Measurements from ENCODE around the gene DCC.

The DCC gene

GRCh38 chr18:53426666-53427184, 1086.7 kb downstream of the DCC start:
- no peaks in the 10 kb centered on the region for H3K4me1 ChIP-seq (ENCODE audit: control insufficient read depth, insufficient read depth, low read length, poor library complexity, severe bottlenecking)
- H3K9me3 ChIP-seq (ENCODE audit: control insufficient read depth, low read length), result no peaks in the 10 kb centered on the region
- no peak overlapping the region for H3K27ac ChIP-seq (ENCODE audit: insufficient read depth, low read length, poor library complexity, severe bottlenecking)
- H3K4me3 ChIP-seq (ENCODE audit: insufficient read depth, low read depth, low read length, poor library complexity, severe bottlenecking), result no peak overlapping the region
- DNase-seq, result no peak
- no peaks in the 10 kb centered on the region for H3K36me3 ChIP-seq (ENCODE audit: control insufficient read depth, insufficient read depth, low read length)
- no peaks in the 10 kb centered on the region for H3K27me3 ChIP-seq (replicated peaks; ENCODE audit: control insufficient read depth, insufficient read depth, low read length, poor library complexity, severe bottlenecking)

GRCh38 chr18:53441761-53442414, 1101.9 kb downstream of the DCC start:
- no peaks in the 10 kb centered on the region for H3K36me3 ChIP-seq (ENCODE audit: control insufficient read depth, insufficient read depth, low read length)
- no peaks in the 10 kb centered on the region for H3K4me1 ChIP-seq (ENCODE audit: control insufficient read depth, insufficient read depth, low read length, poor library complexity, severe bottlenecking)
- H3K27me3 ChIP-seq (replicated peaks; ENCODE audit: control insufficient read depth, insufficient read depth, low read length, poor library complexity, severe bottlenecking), result no peaks in the 10 kb centered on the region
- no peaks in the 10 kb centered on the region for H3K9me3 ChIP-seq (ENCODE audit: control insufficient read depth, low read length)
- H3K4me3 ChIP-seq (ENCODE audit: insufficient read depth, low read depth, low read length, poor library complexity, severe bottlenecking), result no peak overlapping the region
- H3K27ac ChIP-seq (ENCODE audit: insufficient read depth, low read length, poor library complexity, severe bottlenecking), result no peak overlapping the region
- DNase-seq, result no peak

GRCh38 chr18:53442415-53442783, 1102.4 kb downstream of the DCC start:
- H3K4me1 ChIP-seq (ENCODE audit: control insufficient read depth, insufficient read depth, low read length, poor library complexity, severe bottlenecking), result no peaks in the 10 kb centered on the region
- H3K9me3 ChIP-seq (ENCODE audit: control insufficient read depth, low read length), result no peaks in the 10 kb centered on the region
- no peak overlapping the region for H3K4me3 ChIP-seq (ENCODE audit: insufficient read depth, low read depth, low read length, poor library complexity, severe bottlenecking)
- DNase-seq, result no peak
- H3K36me3 ChIP-seq (ENCODE audit: control insufficient read depth, insufficient read depth, low read length), result no peaks in the 10 kb centered on the region
- H3K27me3 ChIP-seq (replicated peaks; ENCODE audit: control insufficient read depth, insufficient read depth, low read length, poor library complexity, severe bottlenecking), result no peaks in the 10 kb centered on the region
- H3K27ac ChIP-seq (ENCODE audit: insufficient read depth, low read length, poor library complexity, severe bottlenecking), result no peak overlapping the region

- no peaks in the 10 kb centered on the region for H3K9me3 ChIP-seq (ENCODE audit: control insufficient read depth, low read length)
- H3K4me1 ChIP-seq (ENCODE audit: control insufficient read depth, insufficient read depth, low read length, poor library complexity, severe bottlenecking), result no peaks in the 10 kb centered on the region
- H3K27me3 ChIP-seq (replicated peaks; ENCODE audit: control insufficient read depth, insufficient read depth, low read length, poor library complexity, severe bottlenecking), result no peaks in the 10 kb centered on the region
- H3K27ac ChIP-seq (ENCODE audit: insufficient read depth, low read length, poor library complexity, severe bottlenecking), result no peak overlapping the region
- no peak for DNase-seq
- H3K4me3 ChIP-seq (ENCODE audit: insufficient read depth, low read depth, low read length, poor library complexity, severe bottlenecking), result no peak overlapping the region
- H3K36me3 ChIP-seq (ENCODE audit: control insufficient read depth, insufficient read depth, low read length), result no peaks in the 10 kb centered on the region
Observed at GRCh38 chr18:53443336-53443735, 1103.3 kb downstream of the DCC start.

- no peaks in the 10 kb centered on the region for H3K36me3 ChIP-seq (ENCODE audit: control insufficient read depth, insufficient read depth, low read length)
- H3K27me3 ChIP-seq (replicated peaks; ENCODE audit: control insufficient read depth, insufficient read depth, low read length, poor library complexity, severe bottlenecking), result no peaks in the 10 kb centered on the region
- no peak for DNase-seq
- H3K4me3 ChIP-seq (ENCODE audit: insufficient read depth, low read depth, low read length, poor library complexity, severe bottlenecking), result no peak overlapping the region
- H3K27ac ChIP-seq (ENCODE audit: insufficient read depth, low read length, poor library complexity, severe bottlenecking), result no peak overlapping the region
- no peaks in the 10 kb centered on the region for H3K4me1 ChIP-seq (ENCODE audit: control insufficient read depth, insufficient read depth, low read length, poor library complexity, severe bottlenecking)
- H3K9me3 ChIP-seq (ENCODE audit: control insufficient read depth, low read length), result no peaks in the 10 kb centered on the region
Observed at GRCh38 chr18:53443831-53444230, 1103.8 kb downstream of the DCC start.

- no peaks in the 10 kb centered on the region for H3K9me3 ChIP-seq (ENCODE audit: control insufficient read depth, low read length)
- H3K36me3 ChIP-seq (ENCODE audit: control insufficient read depth, insufficient read depth, low read length), result no peaks in the 10 kb centered on the region
- H3K4me1 ChIP-seq (ENCODE audit: control insufficient read depth, insufficient read depth, low read length, poor library complexity, severe bottlenecking), result no peaks in the 10 kb centered on the region
- no peaks in the 10 kb centered on the region for H3K27me3 ChIP-seq (replicated peaks; ENCODE audit: control insufficient read depth, insufficient read depth, low read length, poor library complexity, severe bottlenecking)
- no peak overlapping the region for H3K27ac ChIP-seq (ENCODE audit: insufficient read depth, low read length, poor library complexity, severe bottlenecking)
- no peak overlapping the region for H3K4me3 ChIP-seq (ENCODE audit: insufficient read depth, low read depth, low read length, poor library complexity, severe bottlenecking)
- DNase-seq, result no peak
Observed at GRCh38 chr18:53451902-53452301, 1111.9 kb downstream of the DCC start.

- H3K4me3 ChIP-seq (ENCODE audit: insufficient read depth, low read depth, low read length, poor library complexity, severe bottlenecking), result no peak overlapping the region
- no peaks in the 10 kb centered on the region for H3K36me3 ChIP-seq (ENCODE audit: control insufficient read depth, insufficient read depth, low read length)
- DNase-seq, result no peak
- H3K4me1 ChIP-seq (ENCODE audit: control insufficient read depth, insufficient read depth, low read length, poor library complexity, severe bottlenecking), result no peaks in the 10 kb centered on the region
- H3K9me3 ChIP-seq (ENCODE audit: control insufficient read depth, low read length), result no peaks in the 10 kb centered on the region
- H3K27ac ChIP-seq (ENCODE audit: insufficient read depth, low read length, poor library complexity, severe bottlenecking), result no peak overlapping the region
- no peaks in the 10 kb centered on the region for H3K27me3 ChIP-seq (replicated peaks; ENCODE audit: control insufficient read depth, insufficient read depth, low read length, poor library complexity, severe bottlenecking)
Observed at GRCh38 chr18:53457068-53457467, 1117.1 kb downstream of the DCC start.

GRCh38 chr18:53458268-53458667, 1118.3 kb downstream of the DCC start:
- H3K9me3 ChIP-seq (ENCODE audit: control insufficient read depth, low read length), result no peaks in the 10 kb centered on the region
- no peak overlapping the region for H3K4me3 ChIP-seq (ENCODE audit: insufficient read depth, low read depth, low read length, poor library complexity, severe bottlenecking)
- H3K4me1 ChIP-seq (ENCODE audit: control insufficient read depth, insufficient read depth, low read length, poor library complexity, severe bottlenecking), result no peaks in the 10 kb centered on the region
- H3K27me3 ChIP-seq (replicated peaks; ENCODE audit: control insufficient read depth, insufficient read depth, low read length, poor library complexity, severe bottlenecking), result no peaks in the 10 kb centered on the region
- no peaks in the 10 kb centered on the region for H3K36me3 ChIP-seq (ENCODE audit: control insufficient read depth, insufficient read depth, low read length)
- DNase-seq, result no peak
- H3K27ac ChIP-seq (ENCODE audit: insufficient read depth, low read length, poor library complexity, severe bottlenecking), result no peak overlapping the region

- Histone ChIP-seq H3K4me1 (ENCODE audit: control insufficient read depth, insufficient read depth, low read length, poor library complexity, severe bottlenecking) (no peaks in the 10 kb centered on the region), H3K27me3 (replicated peaks; ENCODE audit: control insufficient read depth, insufficient read depth, low read length, poor library complexity, severe bottlenecking) (no peaks in the 10 kb centered on the region), H3K27ac (ENCODE audit: insufficient read depth, low read length, poor library complexity, severe bottlenecking) (no peak overlapping the region), H3K4me3 (ENCODE audit: insufficient read depth, low read depth, low read length, poor library complexity, severe bottlenecking) (no peak overlapping the region), H3K36me3 (ENCODE audit: control insufficient read depth, insufficient read depth, low read length) (no peaks in the 10 kb centered on the region), H3K9me3 (ENCODE audit: control insufficient read depth, low read length) (no peaks in the 10 kb centered on the region)
- no peak for DNase-seq
Observed at GRCh38 chr18:53458944-53459580, 1119.1 kb downstream of the DCC start.

GRCh38 chr18:53467756-53468155, 1127.8 kb downstream of the DCC start:
- no peaks in the 10 kb centered on the region for H3K9me3 ChIP-seq (ENCODE audit: control insufficient read depth, low read length)
- H3K36me3 ChIP-seq (ENCODE audit: control insufficient read depth, insufficient read depth, low read length), result no peaks in the 10 kb centered on the region
- no peak overlapping the region for H3K27ac ChIP-seq (ENCODE audit: insufficient read depth, low read length, poor library complexity, severe bottlenecking)
- H3K4me1 ChIP-seq (ENCODE audit: control insufficient read depth, insufficient read depth, low read length, poor library complexity, severe bottlenecking), result no peaks in the 10 kb centered on the region
- no peak overlapping the region for H3K4me3 ChIP-seq (ENCODE audit: insufficient read depth, low read depth, low read length, poor library complexity, severe bottlenecking)
- no peaks in the 10 kb centered on the region for H3K27me3 ChIP-seq (replicated peaks; ENCODE audit: control insufficient read depth, insufficient read depth, low read length, poor library complexity, severe bottlenecking)
- DNase-seq, result no peak
